Suprapubic skin (tissue), 3 donors: ENCODE data around the gene BTBD18.

Experiments
- POLR2AphosphoS5 ChIP-seq, 3 donors: sonication (generic); formaldehyde crosslinking; IDR thresholded peaks; one replicate each; pipeline ENCODE4 v1.6.1; 2017; ENCODE audit warnings: antibody characterized with exemption in 3 of 3
- TF ChIP-seq, protein P1 (sequence below), 2 donors: fragments of 200-600 bp in 1 of 2; fragments of 450-650 bp in 1 of 2; sonication (generic) in 1 of 2; IDR thresholded peaks; one replicate each; pipeline ENCODE4 v1.5.1; 2016 to 2019; ENCODE audit warnings: antibody characterized with exemption in 2 of 2, mild to moderate bottlenecking in 1 of 2, moderate library complexity in 1 of 2

DNA sequence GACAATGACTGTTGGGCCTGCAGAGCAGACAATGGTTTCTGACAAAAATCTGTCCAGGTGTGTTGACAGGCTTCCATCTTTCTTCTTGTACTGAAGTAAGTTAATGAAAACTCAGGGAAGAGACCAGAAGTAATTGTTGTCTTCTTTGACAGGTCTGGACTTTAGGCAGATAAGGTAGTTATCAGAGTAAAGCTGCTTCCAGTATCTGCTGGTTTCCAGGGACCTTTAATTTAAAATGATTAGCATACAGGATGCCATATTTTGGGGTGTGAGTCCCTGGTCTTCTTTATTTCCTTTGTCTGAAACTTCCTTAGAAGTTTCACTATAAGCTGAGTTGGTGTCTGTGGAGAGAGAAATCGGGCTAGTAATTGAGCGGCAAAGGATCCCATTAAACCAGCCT, 37.8 kb downstream of the BTBD18 start:
- TF ChIP-seq, protein P1, sequence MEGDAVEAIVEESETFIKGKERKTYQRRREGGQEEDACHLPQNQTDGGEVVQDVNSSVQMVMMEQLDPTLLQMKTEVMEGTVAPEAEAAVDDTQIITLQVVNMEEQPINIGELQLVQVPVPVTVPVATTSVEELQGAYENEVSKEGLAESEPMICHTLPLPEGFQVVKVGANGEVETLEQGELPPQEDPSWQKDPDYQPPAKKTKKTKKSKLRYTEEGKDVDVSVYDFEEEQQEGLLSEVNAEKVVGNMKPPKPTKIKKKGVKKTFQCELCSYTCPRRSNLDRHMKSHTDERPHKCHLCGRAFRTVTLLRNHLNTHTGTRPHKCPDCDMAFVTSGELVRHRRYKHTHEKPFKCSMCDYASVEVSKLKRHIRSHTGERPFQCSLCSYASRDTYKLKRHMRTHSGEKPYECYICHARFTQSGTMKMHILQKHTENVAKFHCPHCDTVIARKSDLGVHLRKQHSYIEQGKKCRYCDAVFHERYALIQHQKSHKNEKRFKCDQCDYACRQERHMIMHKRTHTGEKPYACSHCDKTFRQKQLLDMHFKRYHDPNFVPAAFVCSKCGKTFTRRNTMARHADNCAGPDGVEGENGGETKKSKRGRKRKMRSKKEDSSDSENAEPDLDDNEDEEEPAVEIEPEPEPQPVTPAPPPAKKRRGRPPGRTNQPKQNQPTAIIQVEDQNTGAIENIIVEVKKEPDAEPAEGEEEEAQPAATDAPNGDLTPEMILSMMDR (IDR thresholded peaks at IDR 0.05), result no peak
- TF ChIP-seq POLR2AphosphoS5 (IDR thresholded peaks at IDR 0.05), result no peak
